ENCODE results near the gene PTPRM. TPM values are rescaled to one million over a fixed set of nuclear protein-coding genes. Genes with fewer than 3 reads are reported as not detected.

Gene PTPRM
- polyA plus RNA-seq, 3 donors = 0.04 to 2.1 (median 0.66) TPM

GRCh38 chr18:8252371-8252770 is 685.3 kb downstream of the PTPRM start:
- Histone ChIP-seq H4K20me1 (ENCODE audit: insufficient read depth, low read length) (no peaks in the 10 kb centered on the region), H3K4me2 (replicated peaks; ENCODE audit: extremely low read depth, low read length, poor library complexity, severe bottlenecking) (no peak overlapping the region), H3K79me2 (ENCODE audit: insufficient read depth, low read length) (no peaks in the 10 kb centered on the region), H3K9me3 (replicated peaks in 1 of 2; ENCODE audit: control insufficient read depth in 1 of 2, insufficient read depth in 1 of 2, low read length in 2 of 2) (no peaks in the 10 kb centered on the region), H3K4me1 (ENCODE audit: control insufficient read depth in 1 of 2, insufficient read depth in 2 of 2, low read length in 2 of 2) (no peaks in the 10 kb centered on the region), H3K27me3 (ENCODE audit: control insufficient read depth in 2 of 2, insufficient read depth in 2 of 2, low read length in 2 of 2) (no peaks in the 10 kb centered on the region), H2AFZ (ENCODE audit: insufficient read depth, low read depth, low read length, poor library complexity, severe bottlenecking) (no peak overlapping the region), H3K36me3 (replicated peaks in 1 of 2; ENCODE audit: control insufficient read depth in 1 of 2, insufficient read depth in 2 of 2, low read length in 2 of 2) (no peaks in the 10 kb centered on the region), H3K9ac (ENCODE audit: insufficient read depth, low read length, poor library complexity, severe bottlenecking) (no peak overlapping the region), H3K4me3 (replicated peaks in 1 of 3; ENCODE audit: low read depth in 2 of 3, low read length in 3 of 3) (no peak overlapping the region), H3K27ac (ENCODE audit: low read depth in 1 of 2, low read length in 2 of 2) (no peak overlapping the region)
- no peak overlapping the region for H3K4me3 Mint-ChIP-seq
- H3K4me1 Mint-ChIP-seq = no peaks in the 10 kb centered on the region
- H3K36me3 Mint-ChIP-seq = no peaks in the 10 kb centered on the region
- H3K9me3 Mint-ChIP-seq = peaks cover 0 to 2% (median 0%) of the 10 kb centered on the region in 7 donors
- TF ChIP-seq CTCF (IDR thresholded peaks at IDR 0.05) = no peak
- H3K27ac Mint-ChIP-seq = no peak overlapping the region
- H3K27me3 Mint-ChIP-seq (ENCODE audit: low read depth in 3 of 3) = no peaks in the 10 kb centered on the region
- no peak for DNase-seq
- intact Hi-C loops (cut with micrococcal nuclease) = no loop called here
- 93% methylated on average over 2 of the region's 3 CpGs for WGBS (ENCODE audit: insufficient coverage)

GRCh38 chr18:8253944-8254343 is 686.8 kb downstream of the PTPRM start:
- H3K79me2 ChIP-seq (ENCODE audit: insufficient read depth, low read length) = no peaks in the 10 kb centered on the region
- H2AFZ ChIP-seq (ENCODE audit: insufficient read depth, low read depth, low read length, poor library complexity, severe bottlenecking) = no peak overlapping the region
- Mint-ChIP-seq H3K36me3 (no peaks in the 10 kb centered on the region), H3K4me1 (no peaks in the 10 kb centered on the region), H3K9me3 (peaks cover 0 to 2% (median 0%) of the 10 kb centered on the region in 7 donors), H3K27me3 (ENCODE audit: low read depth in 3 of 3) (no peaks in the 10 kb centered on the region), H3K27ac (no peak overlapping the region), H3K4me3 (no peak overlapping the region)
- H3K27ac ChIP-seq (ENCODE audit: low read depth in 1 of 2, low read length in 2 of 2) = no peak overlapping the region
- intact Hi-C loops (cut with micrococcal nuclease) = no loop called here
- no peak for DNase-seq
- no peaks in the 10 kb centered on the region for H3K4me1 ChIP-seq (ENCODE audit: control insufficient read depth in 1 of 2, insufficient read depth in 2 of 2, low read length in 2 of 2)
- H3K27me3 ChIP-seq (ENCODE audit: control insufficient read depth in 2 of 2, insufficient read depth in 2 of 2, low read length in 2 of 2) = no peaks in the 10 kb centered on the region
- no peak for TF ChIP-seq CTCF (IDR thresholded peaks at IDR 0.05)
- no peaks in the 10 kb centered on the region for H3K9me3 ChIP-seq (replicated peaks in 1 of 2; ENCODE audit: control insufficient read depth in 1 of 2, insufficient read depth in 1 of 2, low read length in 2 of 2)
- H4K20me1 ChIP-seq (ENCODE audit: insufficient read depth, low read length) = no peaks in the 10 kb centered on the region
- H3K36me3 ChIP-seq (replicated peaks in 1 of 2; ENCODE audit: control insufficient read depth in 1 of 2, insufficient read depth in 2 of 2, low read length in 2 of 2) = no peaks in the 10 kb centered on the region
- no CpG with 5 or more reads among the region's 1 CpG for WGBS (ENCODE audit: insufficient coverage)
- no peak overlapping the region for H3K4me3 ChIP-seq (replicated peaks in 1 of 3; ENCODE audit: low read depth in 2 of 3, low read length in 3 of 3)
- no peak overlapping the region for H3K9ac ChIP-seq (ENCODE audit: insufficient read depth, low read length, poor library complexity, severe bottlenecking)
- no peak overlapping the region for H3K4me2 ChIP-seq (replicated peaks; ENCODE audit: extremely low read depth, low read length, poor library complexity, severe bottlenecking)
